Esophagus squamous epithelium (tissue), 4 donors: Measurements from ENCODE around the gene CWC27.

Experiments used
- CTCF ChIP-seq, 6 experiments: fragments of 450-650 bp in 4 of 6; fragments of 200-600 bp in 2 of 6; sonication (generic) in 2 of 6; IDR thresholded peaks; one replicate each; pipeline ENCODE4 v1.5.1; 2016 to 2019; ENCODE audit warnings: antibody characterized with exemption in 6 of 6, mild to moderate bottlenecking in 4 of 6, moderate library complexity in 4 of 6
- POLR2A ChIP-seq, 4 donors: fragments of 450-650 bp; IDR thresholded peaks; one replicate each; pipeline ENCODE4 v1.6.1; 2017; ENCODE audit warnings: antibody characterized with exemption in 4 of 4, mild to moderate bottlenecking in 4 of 4, moderate library complexity in 3 of 4

- no peak for TF ChIP-seq CTCF (IDR thresholded peaks at IDR 0.05)
- TF ChIP-seq POLR2A (IDR thresholded peaks at IDR 0.05) = no peak
Measured at GRCh38 chr5:65034029-65034812, 265.5 kb downstream of the CWC27 start.
